SH-SY5Y (cell line): ENCODE measurements around the gene AKAP6.

Source experiments
- GATA2 ChIP-seq: IDR thresholded peaks from 2 replicates; pipeline ENCODE4 v1.6.1; 2011; ENCODE audit warnings: mild to moderate bottlenecking, low read depth, low read length
- GATA3 ChIP-seq: IDR thresholded peaks from 2 replicates; pipeline ENCODE4 v1.6.1; 2011; ENCODE audit warnings: low read depth, mild to moderate bottlenecking, low read length, moderate library complexity

AKAP6 gene

GRCh38 chr14:32343926-32344430 lies 14.9 kb downstream of the AKAP6 start:
- TF ChIP-seq GATA3, result no peak
- TF ChIP-seq GATA2, result no peak

GRCh38 chr14:32345311-32345791 lies 16.3 kb downstream of the AKAP6 start:
- TF ChIP-seq GATA3, result no peak
- no peak for TF ChIP-seq GATA2

DNA sequence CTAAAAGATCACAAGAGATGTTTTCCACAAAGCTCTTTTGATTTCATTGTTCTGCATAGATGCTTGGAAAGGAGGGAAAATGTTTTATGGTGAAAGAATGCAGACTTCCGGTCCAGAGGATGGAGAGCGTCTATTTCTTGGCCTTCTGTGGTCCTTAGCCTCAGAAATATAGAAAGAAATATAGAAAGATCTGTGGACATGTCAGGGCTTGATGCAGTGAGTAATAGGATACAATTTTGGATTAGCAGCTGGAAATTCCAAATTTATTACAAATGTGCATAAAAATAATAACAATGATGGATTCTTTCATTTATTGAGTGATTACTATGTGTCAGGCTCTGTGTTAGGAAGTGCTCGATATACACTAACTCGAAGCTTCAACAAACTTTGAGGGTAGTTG lies 20.2 kb downstream of the AKAP6 start:
- TF ChIP-seq GATA2, result no peak
- no peak for TF ChIP-seq GATA3

DNA sequence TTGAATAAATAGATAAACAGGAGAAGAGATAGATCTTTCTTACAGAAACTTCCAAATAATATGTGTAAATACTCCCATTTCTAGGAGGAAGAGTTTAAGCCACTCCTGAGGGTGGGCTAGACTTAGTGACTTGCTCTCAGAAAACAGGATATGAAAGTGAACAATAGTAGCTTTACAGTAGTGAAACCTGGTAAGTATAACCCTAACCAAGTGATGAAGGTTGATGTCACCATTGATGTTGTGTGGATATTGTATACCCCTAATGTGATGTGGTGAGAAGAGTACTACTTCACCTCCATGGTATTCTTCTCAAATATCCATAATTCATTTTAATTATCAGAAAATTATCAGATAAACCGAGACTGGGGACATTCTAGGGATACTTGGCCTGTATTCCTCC lies 20.9 kb downstream of the AKAP6 start:
- TF ChIP-seq GATA3, result no peak
- TF ChIP-seq GATA2, result no peak

- no peak for TF ChIP-seq GATA3
- TF ChIP-seq GATA2, result no peak
Observed at GRCh38 chr14:32352631-32353030, 23.5 kb downstream of the AKAP6 start.

DNA sequence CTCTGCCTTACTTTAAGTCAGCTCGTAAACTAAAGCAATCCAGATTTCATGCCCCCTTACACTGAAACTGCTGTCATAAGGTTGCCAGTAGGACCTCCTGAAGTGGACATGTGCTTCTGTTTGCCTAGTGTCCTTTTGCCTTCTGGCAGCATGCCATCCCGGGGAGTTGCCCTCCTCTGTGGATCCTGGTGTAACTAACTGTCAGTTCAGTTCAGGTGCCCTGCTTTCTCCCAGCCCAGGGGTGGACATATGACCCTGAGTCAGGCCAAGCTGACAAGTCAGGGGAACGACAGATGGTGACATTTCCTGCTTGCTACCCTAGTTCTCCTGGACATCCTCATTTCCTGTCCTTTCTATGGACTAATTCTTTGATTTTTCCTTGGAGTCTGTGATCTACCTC lies 25.6 kb downstream of the AKAP6 start:
- TF ChIP-seq GATA3 (no peak), GATA2 (no peak)

- no peak for TF ChIP-seq GATA3
- TF ChIP-seq GATA2, result no peak
Observed at GRCh38 chr14:32358781-32359180, 29.7 kb downstream of the AKAP6 start.

- TF ChIP-seq GATA3 (no peak), GATA2 (no peak)
Observed at GRCh38 chr14:32361674-32362073, 32.6 kb downstream of the AKAP6 start.

DNA sequence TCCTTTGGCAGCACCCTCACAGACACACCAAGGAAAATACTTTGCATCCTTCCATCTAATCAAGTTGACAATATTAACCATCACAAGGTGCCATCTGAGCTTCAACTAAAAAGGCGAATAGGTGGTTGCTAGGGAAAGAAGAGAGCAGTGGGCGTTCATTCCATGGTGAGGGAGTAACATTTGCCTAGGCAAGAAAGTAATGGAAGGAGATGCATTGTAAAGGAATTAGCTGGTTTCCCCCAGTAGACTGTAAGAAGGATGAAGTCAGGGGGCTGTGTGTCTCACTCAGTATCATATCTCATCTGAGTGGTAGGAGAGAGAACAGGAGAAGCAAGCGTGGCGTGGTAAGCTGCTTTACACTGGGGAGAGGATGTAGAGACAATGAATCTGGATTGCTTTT lies 34.7 kb downstream of the AKAP6 start:
- TF ChIP-seq GATA3 (no peak), GATA2 (no peak)

DNA sequence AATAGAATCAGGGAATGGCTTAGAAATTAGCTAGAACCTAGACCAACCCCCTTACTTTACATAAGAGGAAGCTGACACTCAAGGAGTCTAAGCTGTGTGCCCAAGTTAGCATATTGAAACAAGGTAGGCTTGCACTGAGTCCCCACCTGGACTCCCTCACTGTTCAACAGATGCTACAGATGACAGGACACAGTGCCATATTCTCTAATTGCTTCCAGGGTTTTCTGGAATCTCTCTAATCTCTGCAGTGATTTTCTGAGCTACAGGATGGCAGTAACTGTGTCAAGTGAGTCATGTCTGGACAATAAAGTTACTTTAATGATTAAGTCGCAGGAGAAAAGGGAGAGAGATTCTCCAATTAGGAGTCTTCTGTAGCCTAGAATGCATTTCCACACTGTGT lies 35.8 kb downstream of the AKAP6 start:
- TF ChIP-seq GATA2 (0 out of 2 replicates have a peak, but pooled peaks have one; percentile 35), GATA3 (no peak)

DNA sequence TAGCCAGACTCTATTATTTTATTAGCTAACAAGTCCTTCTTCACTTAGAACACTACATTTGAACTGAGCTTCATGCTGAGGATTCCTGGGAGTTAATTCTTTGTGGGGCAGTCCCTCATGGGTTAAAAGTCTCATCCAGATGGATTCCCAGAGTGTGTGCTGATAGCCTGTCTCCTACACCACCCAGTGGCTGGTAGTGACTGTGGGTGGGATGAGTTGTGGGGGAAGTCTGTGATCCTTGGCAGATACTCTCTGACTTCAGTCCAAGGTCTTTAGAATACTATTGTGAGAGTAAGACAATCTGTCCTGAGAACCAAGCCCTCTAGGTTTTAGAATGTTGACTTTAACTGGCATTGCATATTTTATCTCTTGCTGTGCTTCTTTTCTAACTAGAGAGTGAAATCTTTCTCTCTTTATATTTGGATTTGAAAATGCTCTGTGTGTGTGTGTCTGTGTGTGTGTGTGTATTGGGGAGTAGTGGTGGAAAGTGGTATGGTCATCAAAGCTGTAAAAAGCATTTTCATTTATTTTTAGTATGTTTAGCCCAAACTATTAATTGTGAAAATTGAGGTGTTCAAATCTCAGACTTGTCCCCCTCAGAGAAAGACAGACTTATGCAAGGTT lies 37.3 kb downstream of the AKAP6 start:
- no peak for TF ChIP-seq GATA2
- no peak for TF ChIP-seq GATA3

DNA sequence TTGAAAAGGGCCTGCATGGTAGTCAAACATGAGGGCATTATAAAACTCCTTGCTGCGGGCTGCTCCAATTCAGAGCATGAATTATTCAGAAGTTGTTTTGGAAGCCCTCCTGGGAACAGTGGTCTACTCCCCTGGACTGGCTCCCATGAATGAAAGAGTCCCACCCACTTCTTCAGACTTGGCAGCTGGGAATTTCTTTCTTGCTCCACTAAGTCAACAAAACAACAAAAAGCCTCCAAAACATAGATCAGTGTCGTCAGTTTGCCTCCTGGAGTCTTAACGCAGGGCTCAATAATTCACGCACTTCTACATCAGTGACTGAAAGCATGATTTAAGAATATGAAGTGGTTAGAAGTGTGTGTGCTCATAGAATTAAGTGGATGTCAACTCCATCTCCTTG lies 37.9 kb downstream of the AKAP6 start:
- TF ChIP-seq GATA2 (no peak), GATA3 (no peak)

DNA sequence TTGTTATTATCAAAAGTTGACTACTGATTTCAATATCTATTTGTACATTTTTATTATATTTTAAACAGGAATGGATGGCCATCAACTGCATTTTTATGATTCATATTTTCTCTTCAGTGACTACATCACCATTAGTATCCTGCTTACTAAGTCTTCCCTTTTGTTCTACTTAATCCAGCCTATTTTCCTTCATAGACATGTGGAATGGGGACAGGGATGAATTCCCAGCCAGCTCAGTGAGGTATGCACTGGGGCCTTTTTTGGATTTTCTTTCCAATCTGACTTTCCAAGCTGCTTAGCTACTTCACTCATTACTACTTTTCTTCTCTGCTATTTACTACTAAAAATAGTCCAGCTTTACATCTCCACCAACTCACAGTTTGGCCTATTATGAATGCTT lies 38.4 kb downstream of the AKAP6 start:
- TF ChIP-seq GATA2, result no peak
- no peak for TF ChIP-seq GATA3

GRCh38 chr14:32368107-32368506 lies 39.0 kb downstream of the AKAP6 start:
- TF ChIP-seq GATA3 (no peak), GATA2 (no peak)

DNA sequence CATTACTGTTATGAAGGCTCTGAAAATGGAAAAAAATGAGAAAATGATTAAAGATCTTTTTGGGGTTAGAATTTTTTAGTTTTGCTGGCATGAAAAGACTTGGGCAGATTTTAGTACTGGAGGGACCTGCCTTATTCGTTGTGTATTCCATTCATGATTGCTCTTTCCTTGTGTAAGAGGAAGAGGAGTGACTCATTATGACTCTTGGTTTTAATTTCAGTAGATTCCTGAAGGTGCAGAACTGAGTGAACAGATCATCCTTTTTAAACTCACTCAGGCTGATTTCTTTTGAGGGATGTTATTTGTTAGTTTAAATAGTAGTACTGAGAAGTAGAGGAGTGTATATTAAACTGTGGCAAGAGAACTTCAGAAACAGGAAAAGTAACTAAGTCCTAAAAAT lies 41.6 kb downstream of the AKAP6 start:
- TF ChIP-seq GATA3, result no peak
- no peak for TF ChIP-seq GATA2
